B cell (primary cell): ENCODE data around the gene NDOR1.

Experiments
- CTCF ChIP-seq: fragments of 200-600 bp; IDR thresholded peaks from one replicate; pipeline ENCODE4 v1.8.0; 2022; ENCODE audit warnings: antibody characterized with exemption, mild to moderate bottlenecking
- EZH2 ChIP-seq: IDR thresholded peaks from 2 replicates; pipeline ENCODE4 v1.6.1; 2012; ENCODE audit warnings: borderline replicate concordance, low read depth, mild to moderate bottlenecking, moderate library complexity, low read length; ENCODE audit not compliant: insufficient read depth, poor library complexity, severe bottlenecking

GRCh38 chr9:137240318-137240840, 34.9 kb downstream of the NDOR1 start:
- no peak for TF ChIP-seq EZH2
- no peak for TF ChIP-seq CTCF
